Skeletal muscle cell (primary cell): ENCODE measurements around the gene ST6GAL1.
"Not testable (repeated sequence)": the region's sequence is repeated elsewhere in the genome, so short reads cannot be mapped to it uniquely, and the experiment has no call there.

Experiments
- DNase-seq: peaks from one replicate; pipeline ENCODE4 v3.0.0-alpha.2; 2010; ENCODE audit warnings: low read depth
- H3K4me3 ChIP-seq: 2 replicates; pipeline ENCODE4 v1.5.1; 2011; ENCODE audit warnings: low read depth, mild to moderate bottlenecking, control low read depth, low read length, moderate library complexity

ST6GAL1 gene

DNA sequence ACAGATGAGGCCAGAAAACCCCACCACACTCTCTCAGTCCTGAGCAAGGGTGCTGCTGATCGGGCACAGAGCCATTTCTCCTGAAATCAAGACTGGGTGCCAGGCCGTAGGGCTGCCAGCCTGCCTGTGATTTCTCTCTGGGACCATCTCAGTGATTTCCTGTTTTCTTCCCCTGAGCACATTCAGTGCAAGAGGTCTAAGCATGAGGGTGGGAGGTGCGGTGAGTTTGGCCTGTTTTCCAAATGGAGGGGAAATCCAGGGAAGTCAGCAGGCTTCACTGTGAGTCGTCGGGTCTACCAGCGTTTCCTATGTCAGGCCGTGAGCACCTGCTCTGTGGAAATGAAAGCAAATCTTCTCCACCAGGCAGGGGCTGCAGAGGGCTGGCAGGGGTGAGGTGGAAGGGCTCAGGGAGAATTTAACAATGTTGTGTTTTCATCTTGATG lies 82.3 kb downstream of the ST6GAL1 start:
- DNase-seq: no peak
- H3K4me3 ChIP-seq: no peak overlapping the region

GRCh38 chr3:187013159-187013716 lies 82.9 kb downstream of the ST6GAL1 start:
- H3K4me3 ChIP-seq: no peak overlapping the region
- no peak for DNase-seq

- DNase-seq: no peak
- H3K4me3 ChIP-seq: no peak overlapping the region
Measured at GRCh38 chr3:187014417-187014864, 84.1 kb downstream of the ST6GAL1 start.

DNA sequence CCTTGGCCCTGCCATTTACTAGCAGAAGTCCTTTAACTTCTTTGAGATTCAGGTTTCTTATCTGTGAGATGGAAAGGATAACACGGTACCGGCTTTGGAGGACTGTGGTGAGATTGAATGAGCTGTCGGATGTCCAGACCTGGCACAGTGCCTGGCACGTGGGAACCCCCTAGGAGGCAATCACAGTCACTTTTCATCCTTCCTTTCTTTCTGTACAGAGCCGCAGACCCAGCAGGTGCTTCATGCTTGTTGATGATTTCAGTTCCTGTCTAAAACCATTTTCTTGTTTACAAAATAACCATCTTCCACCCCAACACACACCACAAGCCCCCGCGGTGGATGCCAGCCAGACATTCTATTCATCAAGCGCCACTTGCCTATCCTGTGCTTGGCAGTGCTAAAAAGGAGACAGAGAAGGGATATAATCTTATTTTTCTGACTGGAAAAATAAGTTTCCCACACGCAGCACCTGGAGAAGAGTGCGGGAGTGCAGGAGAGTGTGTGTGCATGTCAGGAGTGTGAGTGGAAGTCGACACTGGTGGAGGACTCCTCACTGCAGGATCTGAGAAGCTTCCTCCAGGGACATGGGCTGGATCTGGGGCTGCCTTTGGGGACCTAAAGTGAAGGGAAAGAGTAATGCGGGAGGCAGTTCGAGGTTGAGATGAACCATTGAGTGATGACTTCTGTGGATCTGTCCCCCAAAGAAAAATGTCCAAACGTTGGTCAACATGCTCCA lies 85.7 kb downstream of the ST6GAL1 start:
- no peak overlapping the region for H3K4me3 ChIP-seq
- DNase-seq: no peak

DNA sequence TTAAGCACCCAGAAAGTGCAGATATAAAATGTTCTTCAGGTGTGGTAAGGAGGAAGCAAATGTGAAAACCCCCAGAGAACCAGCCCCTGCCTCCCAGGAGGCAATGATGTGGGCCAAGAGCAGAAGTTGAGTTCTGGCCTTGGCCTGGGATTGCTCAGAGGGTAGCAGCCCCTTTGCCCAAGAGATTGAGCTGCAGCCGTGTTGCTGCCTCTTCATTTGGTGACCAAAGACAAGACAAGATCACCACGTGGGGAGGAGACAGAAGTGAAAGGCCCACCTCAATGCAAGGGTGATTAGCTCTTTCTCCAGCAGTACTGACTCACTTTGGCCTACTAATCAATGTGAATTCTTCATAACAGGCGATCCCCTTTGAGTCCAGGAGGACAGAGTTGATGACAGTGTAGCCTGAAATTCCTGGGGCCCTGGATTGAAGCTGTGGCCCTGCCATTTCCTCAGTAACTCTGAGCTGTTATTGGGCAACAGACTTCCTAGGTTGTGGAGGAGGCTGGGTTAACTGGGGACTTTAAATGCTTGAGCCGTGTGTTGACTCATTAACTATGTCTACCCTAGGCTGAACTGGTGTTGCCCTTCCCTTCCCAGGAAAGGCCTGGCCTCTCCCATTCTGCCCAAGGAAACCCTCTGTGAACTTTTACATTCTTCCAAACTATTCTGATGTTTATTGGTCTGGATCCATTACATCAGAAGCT lies 86.5 kb downstream of the ST6GAL1 start:
- no peak overlapping the region for H3K4me3 ChIP-seq
- DNase-seq: no peak

DNA sequence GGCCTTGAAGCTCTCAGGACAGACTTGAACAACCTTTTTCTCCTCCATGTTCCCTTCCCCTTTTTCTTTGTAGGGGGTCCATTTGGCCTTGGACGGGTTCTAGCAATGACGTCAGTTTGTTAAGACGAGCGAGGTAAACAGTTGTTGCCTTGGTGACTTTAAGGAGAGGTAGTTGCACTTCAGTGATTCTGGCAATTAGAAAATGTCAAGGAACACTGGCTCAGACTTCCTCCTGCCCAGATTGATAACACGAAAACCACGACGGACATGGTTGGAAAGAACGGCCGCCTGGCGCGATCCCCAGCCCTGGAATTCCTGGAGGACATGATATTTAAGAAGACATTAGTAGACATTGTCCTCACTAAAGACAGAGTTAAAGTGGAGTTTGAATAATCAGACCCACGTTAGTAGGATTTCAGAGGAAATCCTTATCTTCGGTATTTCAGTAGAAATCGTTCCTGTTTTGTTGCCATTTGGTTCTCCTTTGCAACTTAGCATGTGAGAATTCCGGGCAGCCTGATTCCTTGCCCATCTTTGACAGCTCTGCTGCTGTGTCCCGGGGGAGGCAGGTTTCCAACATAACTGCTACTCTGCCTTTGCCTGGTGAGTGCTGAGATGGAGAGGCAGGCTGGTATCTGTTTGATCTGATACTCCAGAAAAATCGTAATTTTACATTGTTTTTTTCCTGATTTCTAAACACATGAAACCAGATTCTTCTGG lies 87.3 kb downstream of the ST6GAL1 start:
- H3K4me3 ChIP-seq: no peak overlapping the region
- no peak for DNase-seq

GRCh38 chr3:187019542-187020072 lies 89.3 kb downstream of the ST6GAL1 start:
- no peak overlapping the region for H3K4me3 ChIP-seq
- DNase-seq: no peak

GRCh38 chr3:187020376-187020775 lies 90.0 kb downstream of the ST6GAL1 start:
- no peak for DNase-seq
- H3K4me3 ChIP-seq: no peak overlapping the region

DNA sequence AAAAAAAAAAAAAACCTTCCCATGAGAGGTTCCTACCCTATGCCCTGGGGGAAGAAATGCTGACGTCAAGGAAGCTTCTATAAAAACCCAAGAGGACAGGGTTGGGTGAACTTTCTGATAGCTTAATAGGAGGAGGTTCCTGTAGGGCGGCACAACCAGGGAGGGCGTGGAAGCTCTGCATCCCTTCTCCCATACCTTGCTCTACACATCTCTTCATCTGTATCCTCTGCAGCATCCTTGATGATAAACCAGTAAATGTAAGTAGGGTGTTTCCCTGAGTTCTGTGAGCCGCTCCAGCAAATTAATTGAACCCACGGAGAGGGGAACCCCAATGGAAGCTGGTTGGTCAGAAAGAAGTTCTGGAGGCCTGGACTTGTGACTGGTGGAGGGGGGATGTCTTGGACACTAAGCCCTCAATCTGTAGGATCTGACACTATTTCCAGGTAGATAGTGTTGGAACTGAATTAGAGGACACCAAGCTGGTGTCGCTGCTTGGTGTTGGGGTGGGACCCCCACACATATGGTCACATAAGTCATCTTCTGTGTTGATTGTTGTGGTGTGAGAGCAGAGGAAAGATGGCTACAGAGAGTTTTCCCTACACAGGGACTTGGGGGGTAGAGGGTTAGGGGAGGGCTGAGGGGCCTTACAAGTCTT lies 91.5 kb downstream of the ST6GAL1 start:
- no peak for DNase-seq

DNA sequence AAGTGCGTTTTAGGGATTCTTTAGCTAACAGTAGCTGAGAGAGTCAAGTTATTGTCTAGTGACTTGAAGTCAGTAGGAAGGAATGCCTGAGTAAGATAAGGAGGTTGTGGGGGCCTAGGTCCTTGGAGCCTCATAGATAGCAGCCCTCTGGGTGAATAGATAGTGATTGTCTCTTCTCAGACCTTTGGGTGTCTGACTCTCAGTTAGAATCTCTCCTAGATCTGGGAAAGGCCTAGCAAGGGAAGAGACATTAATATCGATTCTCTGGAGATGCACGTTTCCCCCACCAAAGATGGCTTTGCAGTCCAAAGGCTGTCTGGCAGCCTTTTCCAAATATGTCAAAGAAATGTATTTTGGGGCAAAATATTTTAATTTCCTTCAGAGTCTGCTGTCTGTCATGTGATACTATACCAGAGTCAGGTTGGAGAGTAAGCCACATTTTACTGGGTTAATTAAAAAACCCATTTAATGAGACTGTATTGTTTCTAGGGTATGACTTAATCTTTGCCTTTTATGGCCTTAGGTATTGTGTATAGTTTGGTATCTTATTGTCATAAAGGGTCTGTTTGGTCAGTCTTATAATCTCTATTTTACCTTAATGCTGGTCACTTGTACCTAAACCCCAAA lies 92.2 kb downstream of the ST6GAL1 start:
- DNase-seq: no peak
- H3K4me3 ChIP-seq: no peak overlapping the region

More for the DNA sequence above, 91.5 kb downstream of the ST6GAL1 start:
- H3K4me3 ChIP-seq: no peak overlapping the region

DNA sequence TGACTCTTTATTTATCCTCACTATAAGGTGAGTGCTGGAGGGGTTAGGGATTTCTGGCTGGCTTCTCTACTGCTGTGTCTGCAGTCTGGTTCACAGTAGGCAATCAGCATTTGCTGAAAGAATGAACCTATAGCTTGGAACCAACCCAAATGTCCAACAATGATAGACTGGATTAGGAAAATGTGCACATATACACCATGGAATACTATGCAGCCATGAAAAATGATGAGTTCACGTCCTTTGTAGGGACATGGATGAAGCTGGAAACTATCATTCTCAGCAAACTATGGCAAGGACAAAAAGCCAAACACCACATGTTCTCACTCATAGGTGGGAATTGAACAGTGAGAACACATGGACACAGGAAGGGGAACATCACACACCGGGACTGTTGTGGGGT lies 93.0 kb downstream of the ST6GAL1 start:
- H3K4me3 ChIP-seq, DNase-seq: not testable (repeated sequence)

DNA sequence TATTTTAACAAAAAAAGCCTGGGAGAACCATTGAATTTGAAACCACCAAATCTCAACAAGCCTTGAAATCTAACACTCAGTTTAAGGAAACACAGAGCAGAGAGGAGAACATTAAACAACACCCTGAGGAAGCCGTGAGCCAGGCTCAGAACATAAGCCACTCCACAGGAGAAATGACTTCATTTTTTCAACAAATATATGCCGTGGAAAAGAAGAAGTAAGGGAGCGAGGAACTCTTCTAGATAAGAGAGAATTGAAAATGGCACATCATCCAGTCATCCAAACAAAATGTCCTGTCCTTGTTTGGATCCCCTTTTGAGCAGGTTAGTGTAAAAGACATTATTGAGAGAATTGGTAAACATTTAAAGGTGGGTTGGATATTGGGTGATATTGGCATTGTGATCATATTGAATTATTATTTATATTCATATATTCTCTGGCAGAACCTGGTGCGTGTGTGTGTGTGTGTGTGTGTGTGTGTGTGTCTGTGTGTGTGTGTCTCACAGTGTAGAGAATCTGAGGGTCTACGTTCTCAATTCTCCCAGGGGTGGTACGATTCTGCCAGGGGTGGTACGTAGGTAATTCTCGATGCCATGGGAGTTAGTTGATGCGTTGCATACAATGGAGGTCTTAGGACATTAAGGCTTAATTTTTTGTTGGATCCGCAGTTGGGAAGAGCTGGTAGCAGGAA lies 94.4 kb downstream of the ST6GAL1 start:
- DNase-seq: no peak
- H3K4me3 ChIP-seq: no peak overlapping the region

GRCh38 chr3:187025254-187025655 lies 94.9 kb downstream of the ST6GAL1 start:
- DNase-seq: no peak
- no peak overlapping the region for H3K4me3 ChIP-seq

GRCh38 chr3:187025656-187026316 lies 95.5 kb downstream of the ST6GAL1 start:
- H3K4me3 ChIP-seq: no peak overlapping the region
- no peak for DNase-seq

GRCh38 chr3:187026317-187026670 lies 96.0 kb downstream of the ST6GAL1 start:
- H3K4me3 ChIP-seq: no peak overlapping the region

GRCh38 chr3:187027531-187028278 lies 97.4 kb downstream of the ST6GAL1 start:
- no peak overlapping the region for H3K4me3 ChIP-seq
- no peak for DNase-seq

More at GRCh38 chr3:187026317-187026670, 96.0 kb downstream of the ST6GAL1 start:
- DNase-seq: no peak

DNA sequence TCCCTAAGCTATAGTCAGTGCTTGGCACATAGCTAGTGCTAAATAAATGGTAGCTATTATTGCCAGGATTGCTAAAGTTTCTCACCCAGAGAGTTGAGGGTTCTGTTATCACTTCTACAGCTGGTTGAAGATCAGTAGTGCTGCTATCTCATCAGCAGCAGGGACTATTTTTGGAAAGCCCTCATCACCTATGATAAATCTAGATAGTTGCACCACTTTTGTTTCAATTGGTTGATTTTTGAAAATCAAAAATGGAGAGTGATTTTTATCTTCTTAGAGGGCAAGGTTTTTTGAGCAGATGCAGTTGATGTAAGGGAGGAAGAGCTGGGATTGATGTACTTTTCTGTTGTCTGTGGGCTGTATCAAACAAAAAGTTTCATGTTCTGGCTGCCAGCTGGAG lies 101.6 kb downstream of the ST6GAL1 start:
- H3K4me3 ChIP-seq: no peak overlapping the region
- no peak for DNase-seq
